Ovary (tissue), 3 donors: ENCODE results near the gene PPP1CA.

Source experiments
- CTCF ChIP-seq, 3 donors: fragments of 450-650 bp in 2 of 3; fragments of 200-600 bp in 1 of 3; IDR thresholded peaks; one replicate each; pipeline versions ENCODE4 v1.5.1 to v1.8.0; 2016 to 2022; ENCODE audit warnings: antibody characterized with exemption in 3 of 3, mild to moderate bottlenecking in 1 of 3
- EP300 ChIP-seq: sonication (generic); formaldehyde crosslinking; IDR thresholded peaks from one replicate; pipeline ENCODE4 v1.6.1; 2017; ENCODE audit warnings: antibody characterized with exemption
- POLR2A ChIP-seq: fragments of 450-650 bp; IDR thresholded peaks from one replicate; pipeline ENCODE4 v1.6.1; 2017; ENCODE audit warnings: antibody characterized with exemption, mild to moderate bottlenecking, moderate library complexity
- donor health status: DM: no; HTN: no; CAD: no.

DNA sequence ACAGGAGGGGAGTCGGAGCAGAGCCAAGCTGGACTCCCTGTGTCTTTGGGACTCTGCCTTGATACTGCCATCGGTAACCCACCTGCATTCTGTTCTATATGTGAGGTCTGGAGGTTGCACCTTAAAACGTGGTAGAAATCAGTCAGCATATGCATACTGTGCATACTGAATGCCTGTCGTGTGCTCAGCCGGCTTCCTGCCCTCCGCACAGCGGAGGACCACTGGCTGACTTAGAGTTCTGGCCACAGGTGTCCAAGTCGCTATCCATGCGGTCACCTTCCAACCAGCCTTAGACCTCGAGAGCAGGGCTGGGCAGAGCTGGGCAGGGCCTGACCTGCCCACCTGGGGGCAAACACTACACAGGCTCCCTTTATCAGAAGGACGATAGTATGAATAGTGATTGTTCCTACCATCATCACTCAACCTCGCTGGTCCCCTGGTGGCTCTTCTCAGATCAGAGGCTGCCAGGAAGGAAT lies 6.1 kb upstream of the PPP1CA start:
- TF ChIP-seq CTCF (IDR thresholded peaks at IDR 0.05) (no peak), POLR2A (no peak), EP300 (no peak)
